ENCODE results near the gene COL15A1. TPM values are rescaled to one million over a fixed set of nuclear protein-coding genes. Genes with fewer than 3 reads are reported as not detected.

The COL15A1 gene
- total RNA-seq, 4 donors from 2014 or later = 4.0 to 7.8 (median 6.8) TPM

- in situ Hi-C loops (cut with MboI; ENCODE audit: low sequenced_read_pairs in 4 of 4) (no loop called here), intact Hi-C loops (cut with DNase I; ENCODE audit: low total_unique reads) (no loop called here)
- peaks cover 0 to 3% (median 0%) of the 10 kb centered on the region in 3 donors for H3K27me3 ChIP-seq
- H3K27ac ChIP-seq = peak overlapping the region; percentile 39 to 74 (median 52)
- no peaks in the 10 kb centered on the region for H3K36me3 ChIP-seq
- H3K4me3 ChIP-seq = no peak overlapping the region
- H3K9me3 ChIP-seq = no peaks in the 10 kb centered on the region
- DNase-seq = peak in 1 of 2 donors; percentile 71
- H3K4me1 ChIP-seq = peaks cover 22 to 26% of the 10 kb centered on the region in 2 donors
- ATAC-seq = peak; percentile 24 to 46
- TF ChIP-seq CTCF (IDR thresholded peaks at IDR 0.05 in 4 of 5, conservative IDR thresholded peaks at IDR 0.05 in 1 of 5) = no peak
- TF ChIP-seq POLR2A (IDR thresholded peaks at IDR 0.05) = no peak
Observed at GRCh38 chr9:98973576-98973975, 29.9 kb downstream of the COL15A1 start.

- in situ Hi-C loops (cut with MboI; ENCODE audit: low sequenced_read_pairs in 4 of 4) (no loop called here), intact Hi-C loops (cut with DNase I; ENCODE audit: low total_unique reads) (no loop called here)
- peak overlapping the region; percentile 39 to 74 (median 52) for H3K27ac ChIP-seq
- H3K4me1 ChIP-seq = peaks cover 22 to 27% of the 10 kb centered on the region in 2 donors
- DNase-seq = no peak
- TF ChIP-seq CTCF (IDR thresholded peaks at IDR 0.05 in 4 of 5, conservative IDR thresholded peaks at IDR 0.05 in 1 of 5) (no peak), POLR2A (IDR thresholded peaks at IDR 0.05) (no peak)
- no peaks in the 10 kb centered on the region for H3K9me3 ChIP-seq
- no peak for ATAC-seq
- H3K4me3 ChIP-seq = no peak overlapping the region
- no peaks in the 10 kb centered on the region for H3K36me3 ChIP-seq
- peaks cover 0 to 3% (median 0%) of the 10 kb centered on the region in 3 donors for H3K27me3 ChIP-seq
Observed at GRCh38 chr9:98974106-98974505, 30.4 kb downstream of the COL15A1 start.

GRCh38 chr9:98974554-98974953 is 30.8 kb downstream of the COL15A1 start:
- TF ChIP-seq POLR2A (IDR thresholded peaks at IDR 0.05) (no peak), CTCF (IDR thresholded peaks at IDR 0.05 in 4 of 5, conservative IDR thresholded peaks at IDR 0.05 in 1 of 5) (no peak)
- DNase-seq (no peak), ATAC-seq (no peak)
- peaks cover 0 to 3% (median 0%) of the 10 kb centered on the region in 3 donors for H3K27me3 ChIP-seq
- no peaks in the 10 kb centered on the region for H3K9me3 ChIP-seq
- H3K4me1 ChIP-seq = peaks cover 22 to 30% of the 10 kb centered on the region in 2 donors
- H3K36me3 ChIP-seq = no peaks in the 10 kb centered on the region
- H3K4me3 ChIP-seq = peak overlapping the region in 3 of 4 donors; percentile 30 to 44 (median 33)
- H3K27ac ChIP-seq = peak overlapping the region; percentile 39 to 74 (median 52)
- intact Hi-C loops (cut with DNase I; ENCODE audit: low total_unique reads) (no loop called here), in situ Hi-C loops (cut with MboI; ENCODE audit: low sequenced_read_pairs in 4 of 4) (no loop called here)

- in situ Hi-C loops (cut with MboI; ENCODE audit: low sequenced_read_pairs in 4 of 4) = loop anchor here in 1 of 4 donors (25.0 kb wide), 1 partner anchor 162 kb away; no protein-coding TSS in a partner anchor
- Histone ChIP-seq H3K9me3 (no peaks in the 10 kb centered on the region), H3K27me3 (peaks cover 0 to 3% (median 0%) of the 10 kb centered on the region in 3 donors), H3K4me1 (peaks cover 22 to 30% of the 10 kb centered on the region in 2 donors), H3K27ac (peak overlapping the region; percentile 39 to 74 (median 70)), H3K36me3 (no peaks in the 10 kb centered on the region), H3K4me3 (peak overlapping the region; percentile 15 to 50 (median 37))
- no peak for TF ChIP-seq POLR2A (IDR thresholded peaks at IDR 0.05)
- peak; percentile 88 to 98 (median 93) for TF ChIP-seq CTCF (IDR thresholded peaks at IDR 0.05 in 4 of 5, conservative IDR thresholded peaks at IDR 0.05 in 1 of 5)
- intact Hi-C loops (cut with DNase I; ENCODE audit: low total_unique reads) = loop anchor here (1.0 kb wide), 2 partner anchors 22 to 165 kb away; no protein-coding TSS in a partner anchor
- peak; percentile 67 to 75 for ATAC-seq
- peak; percentile 59 to 67 for DNase-seq
Observed at GRCh38 chr9:98974994-98975712, 31.4 kb downstream of the COL15A1 start.

Measured in gastrocnemius medialis (tissue), 4 donors.